Gastrocnemius medialis (tissue), 4 donors: ENCODE measurements around the gene BCL2. TPM values are rescaled to one million over a fixed set of nuclear protein-coding genes. Genes with fewer than 3 reads are reported as not detected.

Experiments used
- ATAC-seq, 2 donors: fragments of 150-250 bp; one replicate each; pipeline ENCODE4 v1.9.1; 2016
- DNase-seq, 2 donors: peaks; one replicate each; pipeline ENCODE4 v3.0.0-alpha.2; 2019
- H3K27ac ChIP-seq, 4 donors: fragments of 200-600 bp; sonication (generic); 1 replicate in 1 of 4; 2 replicates in 3 of 4; pipeline ENCODE4 v1.5.1; 2016 to 2018; ENCODE audit warnings: mild to moderate bottlenecking in 2 of 4, moderate library complexity in 1 of 4
- H3K27me3 ChIP-seq, 3 donors: fragments of 200-600 bp; sonication (generic) in 2 of 3; 1 replicate in 1 of 3; 2 replicates in 2 of 3; pipeline versions ENCODE4 v1.5.1 to v1.6.0; 2016 to 2019; ENCODE audit warnings: mild to moderate bottlenecking in 1 of 3, moderate library complexity in 1 of 3
- H3K36me3 ChIP-seq, 2 donors: fragments of 200-600 bp; sonication (generic) in 1 of 2; one replicate each; pipeline ENCODE4 v1.5.1; 2017 to 2018
- H3K4me1 ChIP-seq, 2 donors: fragments of 200-600 bp; sonication (generic) in 1 of 2; one replicate each; pipeline ENCODE4 v1.5.1; 2016 to 2017; ENCODE audit warnings: mild to moderate bottlenecking in 2 of 2
- H3K4me3 ChIP-seq, 4 donors: fragments of 200-600 bp; sonication (generic) in 3 of 4; 1 replicate in 1 of 4; 2 replicates in 3 of 4; pipeline ENCODE4 v1.5.1; 2016 to 2019; ENCODE audit warnings: mild to moderate bottlenecking in 2 of 4
- H3K9me3 ChIP-seq, 3 donors: fragments of 200-600 bp; sonication (generic) in 2 of 3; 1 replicate in 1 of 3; 2 replicates in 2 of 3; pipeline ENCODE4 v1.5.1; 2016 to 2019
- POLR2A ChIP-seq, 2 donors: fragments of 450-650 bp; IDR thresholded peaks; one replicate each; pipeline ENCODE4 v1.6.1; 2017; ENCODE audit warnings: antibody characterized with exemption in 2 of 2, mild to moderate bottlenecking in 2 of 2, moderate library complexity in 2 of 2
- in situ Hi-C, 4 donors: fragments of 200-750 bp; cut with MboI; loops; one replicate each; pipeline versions ENCODE4 v1.15.0 to v1.8.0; 2017; ENCODE audit warnings: low sequenced_read_pairs in 4 of 4
- intact Hi-C: fragments of 100-400 bp; cut with DNase I; formaldehyde crosslinking; loops from one replicate; pipeline ENCODE4 v1.15.1; 2023; ENCODE audit warnings: low total_unique reads
- total RNA-seq, 4 donors: library from RNA; depleted of rRNA; stranded (reverse); fragments of >200 nt; gene quantifications; one replicate each; pipeline versions ENCODE4 v1.1.0 to v1.2.3, GENCODE V29; 2016
- TF ChIP-seq, protein P1 (sequence below), 5 experiments: fragments of 450-650 bp in 3 of 5; fragments of 200-600 bp in 2 of 5; sonication (generic) in 2 of 5; IDR thresholded peaks in 4 of 5; conservative IDR thresholded peaks in 1 of 5; 1 replicate in 4 of 5; 2 replicates in 1 of 5; pipeline ENCODE4 v1.5.1; 2016 to 2019; ENCODE audit warnings: antibody characterized with exemption in 5 of 5, mild to moderate bottlenecking in 3 of 5, moderate library complexity in 3 of 5

BCL2 gene
- total RNA-seq, 4 donors from 2014 or later, result 6.2 to 20.4 (median 13.7) TPM

DNA sequence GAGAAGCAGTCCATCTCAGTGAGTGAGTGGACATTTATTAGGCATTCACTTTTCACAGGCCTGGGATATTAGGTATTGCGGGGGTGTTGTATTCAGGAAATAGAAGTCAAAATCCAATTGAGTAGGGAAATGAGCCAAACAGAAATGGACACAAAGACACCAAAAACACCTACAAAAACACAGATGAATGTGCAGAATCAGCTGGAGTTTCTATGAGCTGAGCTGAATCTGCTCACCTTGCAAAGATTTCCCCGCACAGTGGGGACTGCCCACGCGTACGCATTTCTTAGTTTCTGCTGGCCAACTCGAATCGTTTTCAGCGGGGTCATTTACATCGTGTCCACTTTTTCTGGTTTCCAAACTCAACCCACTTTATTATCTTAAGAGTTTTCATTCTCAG lies 160.0 kb downstream of the BCL2 start:
- H3K4me3 ChIP-seq, result no peak overlapping the region
- no peak for DNase-seq
- ATAC-seq, result no peak
- no peaks in the 10 kb centered on the region for H3K27me3 ChIP-seq
- TF ChIP-seq, protein P1, sequence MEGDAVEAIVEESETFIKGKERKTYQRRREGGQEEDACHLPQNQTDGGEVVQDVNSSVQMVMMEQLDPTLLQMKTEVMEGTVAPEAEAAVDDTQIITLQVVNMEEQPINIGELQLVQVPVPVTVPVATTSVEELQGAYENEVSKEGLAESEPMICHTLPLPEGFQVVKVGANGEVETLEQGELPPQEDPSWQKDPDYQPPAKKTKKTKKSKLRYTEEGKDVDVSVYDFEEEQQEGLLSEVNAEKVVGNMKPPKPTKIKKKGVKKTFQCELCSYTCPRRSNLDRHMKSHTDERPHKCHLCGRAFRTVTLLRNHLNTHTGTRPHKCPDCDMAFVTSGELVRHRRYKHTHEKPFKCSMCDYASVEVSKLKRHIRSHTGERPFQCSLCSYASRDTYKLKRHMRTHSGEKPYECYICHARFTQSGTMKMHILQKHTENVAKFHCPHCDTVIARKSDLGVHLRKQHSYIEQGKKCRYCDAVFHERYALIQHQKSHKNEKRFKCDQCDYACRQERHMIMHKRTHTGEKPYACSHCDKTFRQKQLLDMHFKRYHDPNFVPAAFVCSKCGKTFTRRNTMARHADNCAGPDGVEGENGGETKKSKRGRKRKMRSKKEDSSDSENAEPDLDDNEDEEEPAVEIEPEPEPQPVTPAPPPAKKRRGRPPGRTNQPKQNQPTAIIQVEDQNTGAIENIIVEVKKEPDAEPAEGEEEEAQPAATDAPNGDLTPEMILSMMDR (IDR thresholded peaks at IDR 0.05 in 4 of 5, conservative IDR thresholded peaks at IDR 0.05 in 1 of 5), result no peak
- TF ChIP-seq POLR2A (IDR thresholded peaks at IDR 0.05), result no peak
- no peaks in the 10 kb centered on the region for H3K9me3 ChIP-seq
- H3K27ac ChIP-seq, result peak overlapping the region in 1 of 4 donors; percentile 77
- peaks cover 44 to 53% of the 10 kb centered on the region in 2 donors for H3K4me1 ChIP-seq
- in situ Hi-C loops (loop anchor here in 1 of 4 donors (10.0 kb wide), 1 partner anchor 95 kb away; no protein-coding TSS in a partner anchor), intact Hi-C loops (loop anchor here (10.0 kb wide), 1 partner anchor 145 kb away; no protein-coding TSS in a partner anchor)
- H3K36me3 ChIP-seq, result no peaks in the 10 kb centered on the region

DNA sequence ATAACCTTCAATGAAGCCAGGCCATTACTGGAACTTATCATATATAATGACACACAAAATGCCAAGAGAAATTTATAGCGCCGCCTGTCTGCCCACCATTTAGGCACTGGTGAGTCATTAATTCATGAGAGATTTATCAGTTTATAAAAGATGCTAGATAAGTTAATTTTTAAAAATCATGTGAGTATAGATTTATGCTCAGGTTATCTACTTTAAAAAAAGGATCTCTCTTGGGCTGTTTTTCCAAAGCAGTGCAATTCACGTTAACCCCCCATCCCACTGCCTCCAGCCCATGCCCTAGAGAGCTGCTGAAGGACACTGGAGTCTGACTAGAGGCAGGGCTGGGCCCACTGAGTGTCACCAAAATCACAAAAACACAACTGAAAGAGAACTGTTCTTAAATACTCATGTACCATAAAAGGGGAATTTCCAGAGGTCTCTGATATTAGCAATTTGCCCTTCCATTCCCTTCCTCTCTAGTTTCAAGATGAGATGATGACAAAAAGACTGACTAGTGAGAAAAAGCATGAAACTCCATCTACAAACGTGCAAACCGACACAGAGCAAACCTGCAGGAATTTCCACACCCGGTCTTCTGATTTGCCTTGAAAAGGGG lies 160.8 kb downstream of the BCL2 start:
- intact Hi-C loops, result loop anchor here (10.0 kb wide), 1 partner anchor 144 kb away; no protein-coding TSS in a partner anchor
- Histone ChIP-seq H3K4me1 (peaks cover 44 to 53% of the 10 kb centered on the region in 2 donors), H3K27me3 (no peaks in the 10 kb centered on the region), H3K4me3 (no peak overlapping the region), H3K27ac (peak overlapping the region in 3 of 4 donors; percentile 18 to 63 (median 60)), H3K36me3 (no peaks in the 10 kb centered on the region), H3K9me3 (no peaks in the 10 kb centered on the region)
- DNase-seq (no peak), ATAC-seq (no peak)
- no peak for TF ChIP-seq POLR2A (IDR thresholded peaks at IDR 0.05)
- TF ChIP-seq, protein P1 (IDR thresholded peaks at IDR 0.05 in 4 of 5, conservative IDR thresholded peaks at IDR 0.05 in 1 of 5), result no peak
- in situ Hi-C loops, result loop anchor here in 1 of 4 donors (10.0 kb wide), 1 partner anchor 96 kb away; no protein-coding TSS in a partner anchor

DNA sequence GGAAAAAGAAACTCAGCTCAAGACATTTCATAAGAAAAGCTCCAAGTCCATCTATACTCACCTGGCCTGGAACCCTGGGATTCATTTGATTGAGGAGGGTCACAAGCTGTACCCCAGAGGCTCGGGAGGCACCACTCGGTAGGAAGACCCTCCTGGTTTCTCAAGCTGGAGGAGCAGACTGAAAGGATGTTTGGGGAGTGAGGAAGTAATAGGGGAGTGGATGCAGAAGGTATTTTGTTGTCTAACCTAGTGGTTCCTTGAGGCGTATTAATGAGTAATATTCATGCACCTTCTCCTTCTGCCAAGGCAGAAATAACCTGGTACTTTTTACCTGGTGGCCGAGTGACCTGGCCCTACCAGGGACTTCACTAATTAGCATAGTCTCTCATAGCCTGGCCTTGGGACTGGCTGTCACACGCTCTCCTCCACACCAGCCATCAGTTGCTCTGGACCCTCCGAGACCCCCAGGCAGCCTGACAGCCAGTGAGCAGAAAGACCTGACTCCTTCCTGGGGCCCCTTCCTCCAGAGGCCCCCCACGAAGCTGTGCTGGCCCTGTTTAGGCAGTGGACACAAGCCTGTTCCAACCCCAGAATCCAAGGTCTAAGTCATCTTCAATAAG lies 161.4 kb downstream of the BCL2 start:
- in situ Hi-C loops (loop anchor here in 1 of 4 donors (10.0 kb wide), 1 partner anchor 97 kb away; no protein-coding TSS in a partner anchor), intact Hi-C loops (loop anchor here (10.0 kb wide), 1 partner anchor 143 kb away; no protein-coding TSS in a partner anchor)
- no peak for ATAC-seq
- H3K9me3 ChIP-seq, result no peaks in the 10 kb centered on the region
- TF ChIP-seq, protein P1 (IDR thresholded peaks at IDR 0.05 in 4 of 5, conservative IDR thresholded peaks at IDR 0.05 in 1 of 5), result no peak
- no peak for TF ChIP-seq POLR2A (IDR thresholded peaks at IDR 0.05)
- no peaks in the 10 kb centered on the region for H3K27me3 ChIP-seq
- H3K36me3 ChIP-seq, result no peaks in the 10 kb centered on the region
- H3K27ac ChIP-seq, result peak overlapping the region; percentile 60 to 82 (median 64)
- H3K4me1 ChIP-seq, result peaks cover 44 to 53% of the 10 kb centered on the region in 2 donors
- H3K4me3 ChIP-seq, result no peak overlapping the region
- no peak for DNase-seq

DNA sequence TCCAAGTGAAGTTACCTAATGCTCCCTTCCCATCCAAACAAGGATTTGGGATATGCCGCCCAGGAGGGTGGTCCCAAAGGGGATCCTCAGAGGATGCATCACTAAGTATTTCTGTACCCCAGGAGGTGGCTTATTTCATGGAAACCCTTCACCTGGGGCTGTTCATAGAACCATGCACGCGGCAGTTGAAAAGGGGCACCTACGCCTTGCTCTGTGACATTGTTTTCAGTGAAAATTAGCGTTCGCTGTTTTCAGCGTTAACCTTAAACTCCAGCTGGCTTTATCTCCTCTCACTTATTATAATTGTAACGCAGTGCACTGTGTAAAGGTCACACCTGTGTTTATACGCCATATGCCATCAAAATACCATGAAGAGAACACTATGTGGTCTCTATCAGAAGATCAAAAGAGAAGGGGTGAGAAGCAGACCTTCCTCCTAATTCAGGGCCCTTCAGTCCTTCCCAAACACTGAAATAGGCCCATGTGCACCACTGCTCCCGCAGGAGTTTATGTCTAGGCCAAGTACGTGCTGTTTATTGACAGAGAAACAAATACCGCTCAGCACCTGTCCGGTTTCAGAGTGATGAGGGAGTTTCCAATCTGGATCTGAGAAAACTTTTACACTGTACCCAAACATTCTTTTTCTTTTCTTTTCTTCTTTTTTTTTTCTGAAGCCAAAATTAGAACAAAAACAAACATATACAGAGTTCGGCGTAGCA lies 162.1 kb downstream of the BCL2 start:
- no peaks in the 10 kb centered on the region for H3K36me3 ChIP-seq
- in situ Hi-C loops (loop anchor here in 1 of 4 donors (10.0 kb wide), 1 partner anchor 97 kb away; no protein-coding TSS in a partner anchor), intact Hi-C loops (loop anchor here (10.0 kb wide), 1 partner anchor 143 kb away; no protein-coding TSS in a partner anchor)
- H3K4me1 ChIP-seq, result peaks cover 44 to 52% of the 10 kb centered on the region in 2 donors
- ATAC-seq (peak; percentile 20 to 56), DNase-seq (peak in 1 of 2 donors; percentile 60)
- H3K9me3 ChIP-seq, result no peaks in the 10 kb centered on the region
- H3K27ac ChIP-seq, result peak overlapping the region; percentile 60 to 82 (median 64)
- peak in 1 of 2 donors; percentile 10 for TF ChIP-seq POLR2A (IDR thresholded peaks at IDR 0.05)
- TF ChIP-seq, protein P1 (IDR thresholded peaks at IDR 0.05 in 4 of 5, conservative IDR thresholded peaks at IDR 0.05 in 1 of 5), result no peak
- no peak overlapping the region for H3K4me3 ChIP-seq
- H3K27me3 ChIP-seq, result no peaks in the 10 kb centered on the region
